NCI-H128 (cell line): ENCODE data around the gene PTPRE.

Source experiments
- DNase-seq: peaks from one replicate; lab custom pipeline; 2025; ENCODE audit not compliant: unreplicated experiment; lab: John Stamatoyannopoulos, UW

Gene PTPRE

GRCh38 chr10:128068398-128069285, 161.7 kb downstream of the PTPRE start:
- DNase-seq, result no peak

- no peak for DNase-seq
These were observed 162.6 kb downstream of the PTPRE start for GRCh38 chr10:128069351-128070051.

- no peak for DNase-seq
These were observed 163.3 kb downstream of the PTPRE start for GRCh38 chr10:128070161-128070560.

GRCh38 chr10:128070721-128071416, 164.0 kb downstream of the PTPRE start:
- DNase-seq, result no peak

- no peak for DNase-seq
These were observed 164.5 kb downstream of the PTPRE start for GRCh38 chr10:128071417-128071782.

- no peak for DNase-seq
These were observed 165.1 kb downstream of the PTPRE start for GRCh38 chr10:128072046-128072445.

- DNase-seq, result no peak
These were observed 166.2 kb downstream of the PTPRE start for GRCh38 chr10:128072941-128073645.

GRCh38 chr10:128073890-128074289, 167.0 kb downstream of the PTPRE start:
- DNase-seq, result no peak

GRCh38 chr10:128074589-128074988, 167.7 kb downstream of the PTPRE start:
- no peak for DNase-seq

- no peak for DNase-seq
These were observed 170.4 kb downstream of the PTPRE start for GRCh38 chr10:128077155-128077875.

- DNase-seq, result peak; percentile 4
These were observed 171.4 kb downstream of the PTPRE start for GRCh38 chr10:128078136-128078969.

- no peak for DNase-seq
These were observed 173.3 kb downstream of the PTPRE start for GRCh38 chr10:128080231-128080630.

- no peak for DNase-seq
These were observed 173.7 kb downstream of the PTPRE start for GRCh38 chr10:128080641-128081040.

GRCh38 chr10:128081222-128081621, 174.3 kb downstream of the PTPRE start:
- DNase-seq, result no peak

GRCh38 chr10:128081720-128082119, 174.8 kb downstream of the PTPRE start:
- no peak for DNase-seq

GRCh38 chr10:128083191-128083895, 176.4 kb downstream of the PTPRE start:
- DNase-seq, result no peak

- no peak for DNase-seq
These were observed 177.5 kb downstream of the PTPRE start for GRCh38 chr10:128084364-128084763.

GRCh38 chr10:128084991-128085390, 178.1 kb downstream of the PTPRE start:
- no peak for DNase-seq
